KBM-7 (cell line): Measurements from ENCODE around the gene PGF.
"Not testable (repeated sequence)": the region's sequence is repeated elsewhere in the genome, so short reads cannot be mapped to it uniquely, and the experiment has no call there.

ENCODE experiments used
- DNase-seq: peaks from one replicate; pipeline ENCODE4 v3.0.0-alpha.2; 2015
- in situ Hi-C: fragments of 300-500 bp; cut with MboI; formaldehyde crosslinking; loops from 2 replicates; pipeline ENCODE4 v1.14.3; 2020; ENCODE audit warnings: low sequenced_read_pairs, low pct_unique_long_range_greater_than_20kb, mixed read lengths

Gene PGF

GRCh38 chr14:74931744-74932143 lies 23.7 kb downstream of the PGF start:
- in situ Hi-C loops, DNase-seq: not testable (repeated sequence)

GRCh38 chr14:74929242-74929641 lies 26.2 kb downstream of the PGF start:
- in situ Hi-C loops, result no loop called here

GRCh38 chr14:74927225-74927624 lies 28.2 kb downstream of the PGF start:
- in situ Hi-C loops, result no loop called here
- DNase-seq, result no peak

More at GRCh38 chr14:74929242-74929641, 26.2 kb downstream of the PGF start:
- DNase-seq, result no peak

GRCh38 chr14:74924061-74924460 lies 31.3 kb downstream of the PGF start:
- in situ Hi-C loops, result loop anchor here (25.0 kb wide), 1 partner anchor 163 kb away; no protein-coding TSS in a partner anchor
- no peak for DNase-seq

- in situ Hi-C loops, result loop anchor here (25.0 kb wide), 1 partner anchor 164 kb away; no protein-coding TSS in a partner anchor
- DNase-seq, result peak; percentile 76
Measured at GRCh38 chr14:74922752-74923401, 32.5 kb downstream of the PGF start, which contains the start of gene RPS6KL1. Gene RPS6KL1, minus strand, starts transcription at chr14:74923260. Its CDS starts 1,719 bp downstream, at chr14:74921541.

GRCh38 chr14:74921987-74922751 lies 33.2 kb downstream of the PGF start:
- in situ Hi-C loops, result loop anchor here (25.0 kb wide), 1 partner anchor 165 kb away; no protein-coding TSS in a partner anchor
- DNase-seq, result no peak

- in situ Hi-C loops, result loop anchor here (25.0 kb wide), 1 partner anchor 166 kb away; no protein-coding TSS in a partner anchor
- no peak for DNase-seq
Measured at GRCh38 chr14:74921053-74921620, 34.3 kb downstream of the PGF start.

GRCh38 chr14:74920281-74920680 lies 35.1 kb downstream of the PGF start:
- no peak for DNase-seq
- in situ Hi-C loops, result loop anchor here (25.0 kb wide), 1 partner anchor 167 kb away; no protein-coding TSS in a partner anchor

GRCh38 chr14:74919421-74920165 lies 35.8 kb downstream of the PGF start:
- no peak for DNase-seq
- in situ Hi-C loops, result loop anchor here (25.0 kb wide), 1 partner anchor 168 kb away; no protein-coding TSS in a partner anchor

GRCh38 chr14:74918380-74918779 lies 37.0 kb downstream of the PGF start:
- in situ Hi-C loops, result loop anchor here (25.0 kb wide), 1 partner anchor 169 kb away; no protein-coding TSS in a partner anchor
- DNase-seq, result no peak

- in situ Hi-C loops, result loop anchor here (25.0 kb wide), 1 partner anchor 170 kb away; no protein-coding TSS in a partner anchor
- no peak for DNase-seq
Measured at GRCh38 chr14:74917646-74918081, 37.7 kb downstream of the PGF start.

- no peak for DNase-seq
- in situ Hi-C loops, result loop anchor here (25.0 kb wide), 1 partner anchor 170 kb away; no protein-coding TSS in a partner anchor
Measured at GRCh38 chr14:74917178-74917543, 38.2 kb downstream of the PGF start.

- DNase-seq, result no peak
- in situ Hi-C loops, result loop anchor here (25.0 kb wide), 1 partner anchor 171 kb away; no protein-coding TSS in a partner anchor
Measured at GRCh38 chr14:74915826-74916225, 39.6 kb downstream of the PGF start.

- no peak for DNase-seq
- in situ Hi-C loops, result loop anchor here (25.0 kb wide), 1 partner anchor 172 kb away; no protein-coding TSS in a partner anchor
Measured at GRCh38 chr14:74915426-74915825, 40.0 kb downstream of the PGF start.

- in situ Hi-C loops, result loop anchor here (25.0 kb wide), 1 partner anchor 173 kb away; no protein-coding TSS in a partner anchor
Measured at GRCh38 chr14:74913986-74914573, 41.3 kb downstream of the PGF start.

GRCh38 chr14:74913393-74913910 lies 41.9 kb downstream of the PGF start:
- no peak for DNase-seq
- in situ Hi-C loops, result loop anchor here (25.0 kb wide), 1 partner anchor 174 kb away; no protein-coding TSS in a partner anchor

More at GRCh38 chr14:74913986-74914573, 41.3 kb downstream of the PGF start:
- peak; percentile 58 for DNase-seq

- in situ Hi-C loops, result loop anchor here (25.0 kb wide), 1 partner anchor 174 kb away; no protein-coding TSS in a partner anchor
- DNase-seq, result no peak
Measured at GRCh38 chr14:74912801-74913200, 42.6 kb downstream of the PGF start.

GRCh38 chr14:74912111-74912510 lies 43.3 kb downstream of the PGF start:
- in situ Hi-C loops, result loop anchor here (25.0 kb wide), 1 partner anchor 175 kb away; no protein-coding TSS in a partner anchor
- DNase-seq, result no peak
